GM21528 (cell line): ENCODE results near the gene FGFRL1.

ENCODE experiments used
- ATAC-seq: cut with Tn5 transposase; IDR thresholded peaks from one replicate; pipeline ENCODE4 v1.9.1; 2021; ENCODE audit warnings: mild to moderate bottlenecking, moderate library complexity; ENCODE audit not compliant: unreplicated experiment, low FRiP score

The FGFRL1 gene

GRCh38 chr4:1011022-1011665 lies at the start of gene FGFRL1:
Gene FGFRL1 (plus strand): TSS chr4:1011626. CDS start chr4:1012486, 860 bp downstream.
- ATAC-seq: no peak

GRCh38 chr4:962231-963208 lies 48.9 kb upstream of the FGFRL1 start:
- no peak for ATAC-seq

- no peak for ATAC-seq
These were observed 47.9 kb upstream of the FGFRL1 start for GRCh38 chr4:963276-964225.

GRCh38 chr4:964346-965025 lies 46.9 kb upstream of the FGFRL1 start:
- ATAC-seq: no peak

GRCh38 chr4:965048-965765 lies 46.2 kb upstream of the FGFRL1 start:
- ATAC-seq: no peak

GRCh38 chr4:965766-966134 lies 45.7 kb upstream of the FGFRL1 start:
- no peak for ATAC-seq

- no peak for ATAC-seq
These were observed 44.9 kb upstream of the FGFRL1 start for GRCh38 chr4:966266-967112.

- ATAC-seq: no peak
These were observed 44.0 kb upstream of the FGFRL1 start for GRCh38 chr4:967113-968104.

GRCh38 chr4:968221-968620 lies 43.2 kb upstream of the FGFRL1 start:
- no peak for ATAC-seq

GRCh38 chr4:968621-969394 lies 42.6 kb upstream of the FGFRL1 start:
- no peak for ATAC-seq

- no peak for ATAC-seq
These were observed 41.2 kb upstream of the FGFRL1 start for GRCh38 chr4:970046-970745.

GRCh38 chr4:970854-971520 lies 40.4 kb upstream of the FGFRL1 start:
- no peak for ATAC-seq

- no peak for ATAC-seq
These were observed 39.5 kb upstream of the FGFRL1 start for GRCh38 chr4:971666-972500.

- ATAC-seq: peak; percentile 53
These were observed 38.6 kb upstream of the FGFRL1 start for GRCh38 chr4:972651-973424.
